Astrocyte of the hippocampus (primary cell): Measurements from ENCODE around the gene CFAP251.
"Not testable (repeated sequence)": the region's sequence is repeated elsewhere in the genome, so short reads cannot be mapped to it uniquely, and the experiment has no call there.

ENCODE experiments used
- DNase-seq: peaks from one replicate; pipeline ENCODE4 v3.0.0; 2011; ENCODE audit warnings: low read depth, low spot score

The CFAP251 gene

DNA sequence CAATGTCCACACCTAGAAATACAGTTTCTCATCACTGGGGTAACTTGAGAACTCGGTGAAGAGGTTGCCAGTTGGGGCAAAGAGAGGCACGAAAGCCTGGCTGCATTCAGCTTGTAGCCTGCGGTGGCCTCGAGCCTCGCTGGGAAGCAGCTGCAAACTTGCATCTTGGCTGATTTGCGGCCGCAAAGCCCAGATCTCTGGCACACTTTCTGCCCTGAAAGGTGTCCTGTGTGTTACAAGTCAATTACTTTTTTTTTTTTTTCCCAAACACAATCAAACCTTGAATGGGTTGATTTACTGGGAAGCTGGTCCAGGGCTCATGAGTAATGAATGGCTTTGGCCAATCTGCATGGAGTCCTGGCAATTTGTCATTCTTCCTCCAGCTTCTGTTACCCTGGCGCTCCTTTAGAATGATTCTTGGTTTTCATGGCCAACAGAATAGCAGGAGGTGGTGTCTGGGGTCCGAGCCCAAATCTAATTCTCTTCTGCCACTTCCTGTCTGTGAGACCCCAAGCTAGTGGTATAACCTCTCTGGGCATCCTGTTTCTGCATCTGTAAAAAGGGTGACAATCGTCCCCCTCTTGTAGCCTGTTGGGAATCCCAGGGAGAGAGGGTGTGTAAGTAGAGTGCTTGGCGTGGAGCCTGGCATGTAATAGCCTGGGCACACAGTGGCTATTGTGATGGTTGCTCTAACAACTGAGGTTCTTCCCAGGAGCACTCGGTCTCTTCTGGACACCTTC is 109.9 kb downstream of the CFAP251 start:
- peak; percentile 78 for DNase-seq

GRCh38 chr12:122028905-122029560 is 110.6 kb downstream of the CFAP251 start:
- DNase-seq: no peak

GRCh38 chr12:122029620-122030423 is 111.4 kb downstream of the CFAP251 start:
- no peak for DNase-seq

DNA sequence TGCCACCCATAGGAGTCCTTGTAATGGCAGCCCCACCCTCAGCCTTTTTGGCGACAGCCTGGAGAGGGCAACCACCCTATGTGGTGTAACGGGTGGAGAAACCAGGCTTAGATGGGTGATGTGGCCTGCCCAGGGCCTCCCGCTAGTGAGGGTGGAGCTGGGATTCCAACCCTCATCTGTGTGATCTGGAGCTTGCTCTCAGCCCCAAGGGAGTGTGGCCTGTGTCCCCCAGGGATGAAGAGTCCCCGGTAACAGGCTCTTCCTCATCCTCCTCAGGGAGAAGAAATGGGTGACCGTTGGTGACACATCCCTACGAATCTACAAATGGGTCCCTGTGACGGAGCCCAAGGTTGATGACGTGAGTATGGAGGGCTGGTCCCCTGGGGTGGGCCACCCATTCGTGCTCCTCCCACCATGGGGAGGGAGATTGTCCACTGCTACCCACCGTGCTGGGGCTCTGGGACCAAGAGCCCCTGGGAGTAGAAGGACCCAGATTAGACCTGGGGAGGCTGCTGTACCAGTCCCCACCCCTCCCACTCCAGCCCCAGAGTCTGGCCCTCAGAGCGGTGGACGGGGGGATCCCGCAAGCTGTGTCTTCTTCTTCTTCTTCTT is 112.1 kb downstream of the CFAP251 start:
- no peak for DNase-seq

GRCh38 chr12:122031342-122032216 is 113.2 kb downstream of the CFAP251 start:
- peak; percentile 48 for DNase-seq

GRCh38 chr12:122032580-122032979 is 114.2 kb downstream of the CFAP251 start:
- no peak for DNase-seq

DNA sequence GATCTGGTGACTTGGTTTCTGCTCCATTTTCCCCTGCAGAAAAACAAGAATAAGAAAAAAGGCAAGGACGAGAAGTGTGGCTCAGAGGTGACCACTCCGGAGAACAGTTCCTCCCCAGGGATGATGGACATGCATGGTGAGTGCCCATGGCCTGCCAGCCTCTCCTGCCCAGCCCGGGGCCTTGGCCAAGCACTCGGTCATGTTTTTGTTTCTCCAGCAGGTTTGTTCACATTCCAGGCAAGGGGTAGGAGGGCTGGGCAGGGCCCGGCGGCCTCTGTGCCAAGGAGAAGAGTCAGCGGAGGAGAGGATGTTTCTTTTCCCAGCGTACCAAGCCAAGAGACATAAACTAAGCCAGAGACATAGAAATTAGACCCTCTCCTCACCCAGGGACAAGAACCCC is 116.9 kb downstream of the CFAP251 start:
- no peak for DNase-seq

DNA sequence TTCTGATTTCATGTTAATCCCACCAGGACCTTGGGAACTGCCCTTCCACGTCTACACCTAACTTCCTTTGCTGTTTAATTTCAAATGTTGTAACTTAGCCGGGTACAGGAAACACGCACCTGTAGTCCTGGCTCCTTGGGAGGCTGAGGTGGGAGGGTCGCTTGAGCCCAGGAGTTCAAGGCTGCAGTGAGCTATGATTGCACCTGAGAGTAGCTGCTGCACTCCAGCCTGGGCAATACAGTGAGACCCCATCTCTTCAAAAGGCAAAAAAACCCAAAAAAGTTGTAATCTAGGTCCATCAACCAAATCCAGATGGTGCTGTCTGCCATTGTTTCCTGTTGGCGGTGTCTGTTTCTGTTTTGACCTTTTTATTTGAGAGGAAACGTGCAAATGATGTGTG is 117.8 kb downstream of the CFAP251 start:
- DNase-seq: no peak

GRCh38 chr12:122040579-122041386 is 122.4 kb downstream of the CFAP251 start:
- no peak for DNase-seq

- not testable (repeated sequence) for DNase-seq
These were observed 123.1 kb downstream of the CFAP251 start for GRCh38 chr12:122041458-122041857.

GRCh38 chr12:122042910-122043309 is 124.5 kb downstream of the CFAP251 start:
- no peak for DNase-seq

- no peak for DNase-seq
These were observed 125.1 kb downstream of the CFAP251 start for GRCh38 chr12:122043476-122043875.

- no peak for DNase-seq
These were observed 126.9 kb downstream of the CFAP251 start for GRCh38 chr12:122045262-122045661.

- no peak for DNase-seq
These were observed 127.8 kb downstream of the CFAP251 start for GRCh38 chr12:122046145-122046544.

- DNase-seq: peak; percentile 66
These were observed 129.8 kb downstream of the CFAP251 start for GRCh38 chr12:122048151-122048550.

- no peak for DNase-seq
These were observed 131.4 kb downstream of the CFAP251 start for GRCh38 chr12:122049827-122050226.

GRCh38 chr12:122050706-122051105 is 132.3 kb downstream of the CFAP251 start:
- DNase-seq: no peak

GRCh38 chr12:122051231-122051876 is 133.0 kb downstream of the CFAP251 start:
- no peak for DNase-seq

DNA sequence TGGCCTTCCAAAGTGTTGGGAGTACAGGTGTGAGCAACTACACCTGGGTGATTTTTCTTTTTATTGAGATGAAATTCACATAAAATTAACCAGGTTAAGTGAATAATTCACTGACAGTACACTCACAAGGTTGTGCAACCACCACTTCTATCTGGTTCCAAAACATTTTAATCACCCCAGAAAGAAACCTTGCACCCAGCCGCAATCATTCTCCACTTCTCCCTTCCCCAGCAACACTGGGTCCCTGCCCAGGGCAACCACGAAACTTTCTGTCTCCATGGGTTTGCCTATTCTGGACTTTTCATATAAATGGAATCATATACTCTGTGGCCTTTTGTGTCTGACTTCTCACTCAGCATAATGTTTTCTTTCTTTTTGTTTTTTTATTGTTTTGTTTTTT is 133.9 kb downstream of the CFAP251 start:
- peak; percentile 40 for DNase-seq
